HEK293 (cell line): ENCODE measurements around the gene TAPBPL.

Source experiments
- CTCF ChIA-PET: fragments of 350-600 bp; formaldehyde crosslinking; extraction: SDS; loops from one replicate; lab custom pipeline; 2021; ENCODE audit warnings: antibody characterized with exemption; lab: Yijun Ruan, JAX
- POLR2A ChIA-PET: fragments of 300-600 bp; formaldehyde crosslinking; extraction: SDS; loops from one replicate; lab custom pipeline; 2020; ENCODE audit warnings: antibody characterized with exemption, inconsistent platforms; lab: Yijun Ruan, JAX
- H3K27ac ChIP-seq: fragments of 200-500 bp; sonication (Bioruptor generic); 2 replicates; pipeline ENCODE4 v1.5.1; 2014; ENCODE audit warnings: low read depth, low read length, control low read depth, inconsistent platforms; ENCODE audit errors: extremely low read depth
- H3K36me3 ChIP-seq, 2 experiments: fragments of 200-500 bp in 1 of 2; sonication (Bioruptor generic) in 1 of 2; 1 replicate in 1 of 2; 2 replicates in 1 of 2; pipeline ENCODE4 v1.5.1; 2014 to 2017; ENCODE audit warnings: inconsistent platforms in 2 of 2, low read length in 2 of 2; ENCODE audit not compliant: control insufficient read depth in 2 of 2, insufficient read depth in 1 of 2
- H3K4me1 ChIP-seq: fragments of 200-500 bp; sonication (Bioruptor generic); 2 replicates; pipeline ENCODE4 v1.5.1; 2014; ENCODE audit warnings: mild to moderate bottlenecking, low read length, inconsistent platforms; ENCODE audit not compliant: control insufficient read depth, insufficient read depth
- H3K4me3 ChIP-seq: 2 replicates; pipeline ENCODE4 v1.5.1; 2011; ENCODE audit warnings: low read depth, mild to moderate bottlenecking, control low read depth, low read length, moderate library complexity
- H3K9me3 ChIP-seq: fragments of 200-500 bp; sonication (Bioruptor generic); 2 replicates; pipeline ENCODE4 v1.5.1; 2014; ENCODE audit warnings: low read depth, low read length, inconsistent platforms; ENCODE audit not compliant: control insufficient read depth, insufficient read depth
- OSR2 ChIP-seq: fragments of 450-650 bp; formaldehyde crosslinking; IDR thresholded peaks from 2 replicates; pipeline ENCODE4 v1.5.1; 2016; ENCODE audit warnings: missing biosample characterization, missing genetic modification characterization
- SCRT1 ChIP-seq: fragments of 450-650 bp; formaldehyde crosslinking; IDR thresholded peaks from 2 replicates; pipeline ENCODE4 v1.5.1; 2016; ENCODE audit warnings: missing biosample characterization, missing genetic modification characterization, borderline replicate concordance
- ZFP3 ChIP-seq: fragments of 450-650 bp; formaldehyde crosslinking; IDR thresholded peaks from 2 replicates; pipeline ENCODE4 v1.5.1; 2016; ENCODE audit warnings: low read depth, missing biosample characterization, missing genetic modification characterization
- ZNF169 ChIP-seq: fragments of 450-650 bp; formaldehyde crosslinking; IDR thresholded peaks from 2 replicates; pipeline ENCODE4 v1.5.1; 2016; ENCODE audit warnings: missing biosample characterization, missing genetic modification characterization
- ZNF175 ChIP-seq: fragments of 450-650 bp; formaldehyde crosslinking; IDR thresholded peaks from 2 replicates; pipeline ENCODE4 v1.5.1; 2016; ENCODE audit warnings: missing biosample characterization, missing genetic modification characterization
- ZNF266 ChIP-seq: fragments of 450-650 bp; formaldehyde crosslinking; IDR thresholded peaks from 2 replicates; pipeline ENCODE4 v1.5.1; 2016; ENCODE audit warnings: missing biosample characterization, missing genetic modification characterization, low read depth
- ZNF292 ChIP-seq: fragments of 450-650 bp; formaldehyde crosslinking; IDR thresholded peaks from 2 replicates; pipeline ENCODE4 v1.5.1; 2016; ENCODE audit warnings: low read depth, missing biosample characterization, missing genetic modification characterization, borderline replicate concordance
- ZNF530 ChIP-seq: fragments of 450-650 bp; formaldehyde crosslinking; IDR thresholded peaks from 2 replicates; pipeline ENCODE4 v1.5.1; 2016; ENCODE audit warnings: low read depth, missing biosample characterization, missing genetic modification characterization
- ZNF585B ChIP-seq: fragments of 450-650 bp; formaldehyde crosslinking; IDR thresholded peaks from 2 replicates; pipeline ENCODE4 v1.5.1; 2016; ENCODE audit warnings: missing biosample characterization, missing genetic modification characterization
- ZNF600 ChIP-seq: fragments of 450-650 bp; formaldehyde crosslinking; IDR thresholded peaks from 2 replicates; pipeline ENCODE4 v1.5.1; 2016; ENCODE audit warnings: missing biosample characterization, missing genetic modification characterization
- ZNF624 ChIP-seq: fragments of 450-650 bp; formaldehyde crosslinking; IDR thresholded peaks from 2 replicates; pipeline ENCODE4 v1.5.1; 2017; ENCODE audit warnings: missing biosample characterization, missing genetic modification characterization
- ZNF629 ChIP-seq: fragments of 450-650 bp; formaldehyde crosslinking; IDR thresholded peaks from 2 replicates; pipeline ENCODE4 v1.5.1; 2017; ENCODE audit warnings: missing biosample characterization, missing genetic modification characterization
- ZNF670 ChIP-seq: fragments of 450-650 bp; formaldehyde crosslinking; IDR thresholded peaks from 2 replicates; pipeline ENCODE4 v1.5.1; 2016; ENCODE audit warnings: missing biosample characterization, missing genetic modification characterization, low read depth
- ZNF76 ChIP-seq: fragments of 450-650 bp; formaldehyde crosslinking; IDR thresholded peaks from 2 replicates; pipeline ENCODE4; 2016; ENCODE audit warnings: low read depth, missing biosample characterization, missing genetic modification characterization, borderline replicate concordance
- ZNF843 ChIP-seq: fragments of 450-650 bp; formaldehyde crosslinking; IDR thresholded peaks from 2 replicates; pipeline ENCODE4 v1.5.1; 2016; ENCODE audit warnings: missing biosample characterization, missing genetic modification characterization
- ZSCAN23 ChIP-seq: fragments of 450-650 bp; formaldehyde crosslinking; IDR thresholded peaks from 2 replicates; pipeline ENCODE4 v1.5.1; 2016; ENCODE audit warnings: missing biosample characterization, missing genetic modification characterization
- TF ChIP-seq, protein P1 (sequence below): fragments of 450-650 bp; formaldehyde crosslinking; IDR thresholded peaks from 2 replicates; pipeline ENCODE4 v1.5.1; 2016; ENCODE audit warnings: missing biosample characterization, missing genetic modification characterization, borderline replicate concordance
- TF ChIP-seq, protein P2 (sequence below): fragments of 450-650 bp; formaldehyde crosslinking; IDR thresholded peaks from 2 replicates; pipeline ENCODE4 v1.5.1; 2016; ENCODE audit warnings: missing biosample characterization, missing genetic modification characterization
- TF ChIP-seq, protein P3 (sequence below): fragments of 450-650 bp; formaldehyde crosslinking; IDR thresholded peaks from 2 replicates; pipeline ENCODE4 v1.5.0; 2017; ENCODE audit warnings: missing biosample characterization, missing genetic modification characterization, borderline replicate concordance
- TF ChIP-seq, protein P4 (sequence below): fragments of 450-650 bp; formaldehyde crosslinking; IDR thresholded peaks from 2 replicates; pipeline ENCODE4 v1.5.1; 2017; ENCODE audit warnings: missing biosample characterization, mild to moderate bottlenecking, missing genetic modification characterization, moderate library complexity
- TF ChIP-seq, protein P5 (sequence below): fragments of 450-650 bp; formaldehyde crosslinking; IDR thresholded peaks from 2 replicates; pipeline ENCODE4 v1.5.1; 2016; ENCODE audit warnings: missing biosample characterization, missing genetic modification characterization

TAPBPL gene

DNA sequence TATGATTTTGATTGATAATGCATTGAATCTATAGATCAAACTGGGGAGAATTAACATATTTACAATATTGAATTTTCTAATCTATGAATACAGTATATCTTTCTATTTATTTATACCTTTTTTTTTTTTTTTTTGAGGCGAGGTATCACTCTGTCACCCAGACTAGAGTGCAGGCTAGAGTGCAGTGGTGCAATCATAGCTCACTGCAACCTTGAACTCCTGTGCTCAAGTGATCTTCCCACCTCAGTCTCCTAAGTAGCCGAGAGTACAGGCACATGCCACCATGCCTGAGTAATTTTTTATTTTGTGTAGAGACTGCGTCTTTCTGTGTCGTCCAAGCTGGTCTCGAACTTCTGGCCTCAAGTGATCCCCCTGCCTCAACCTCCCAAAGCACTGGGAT, 47.5 kb upstream of the TAPBPL start (continued):
- TF ChIP-seq, protein P1, sequence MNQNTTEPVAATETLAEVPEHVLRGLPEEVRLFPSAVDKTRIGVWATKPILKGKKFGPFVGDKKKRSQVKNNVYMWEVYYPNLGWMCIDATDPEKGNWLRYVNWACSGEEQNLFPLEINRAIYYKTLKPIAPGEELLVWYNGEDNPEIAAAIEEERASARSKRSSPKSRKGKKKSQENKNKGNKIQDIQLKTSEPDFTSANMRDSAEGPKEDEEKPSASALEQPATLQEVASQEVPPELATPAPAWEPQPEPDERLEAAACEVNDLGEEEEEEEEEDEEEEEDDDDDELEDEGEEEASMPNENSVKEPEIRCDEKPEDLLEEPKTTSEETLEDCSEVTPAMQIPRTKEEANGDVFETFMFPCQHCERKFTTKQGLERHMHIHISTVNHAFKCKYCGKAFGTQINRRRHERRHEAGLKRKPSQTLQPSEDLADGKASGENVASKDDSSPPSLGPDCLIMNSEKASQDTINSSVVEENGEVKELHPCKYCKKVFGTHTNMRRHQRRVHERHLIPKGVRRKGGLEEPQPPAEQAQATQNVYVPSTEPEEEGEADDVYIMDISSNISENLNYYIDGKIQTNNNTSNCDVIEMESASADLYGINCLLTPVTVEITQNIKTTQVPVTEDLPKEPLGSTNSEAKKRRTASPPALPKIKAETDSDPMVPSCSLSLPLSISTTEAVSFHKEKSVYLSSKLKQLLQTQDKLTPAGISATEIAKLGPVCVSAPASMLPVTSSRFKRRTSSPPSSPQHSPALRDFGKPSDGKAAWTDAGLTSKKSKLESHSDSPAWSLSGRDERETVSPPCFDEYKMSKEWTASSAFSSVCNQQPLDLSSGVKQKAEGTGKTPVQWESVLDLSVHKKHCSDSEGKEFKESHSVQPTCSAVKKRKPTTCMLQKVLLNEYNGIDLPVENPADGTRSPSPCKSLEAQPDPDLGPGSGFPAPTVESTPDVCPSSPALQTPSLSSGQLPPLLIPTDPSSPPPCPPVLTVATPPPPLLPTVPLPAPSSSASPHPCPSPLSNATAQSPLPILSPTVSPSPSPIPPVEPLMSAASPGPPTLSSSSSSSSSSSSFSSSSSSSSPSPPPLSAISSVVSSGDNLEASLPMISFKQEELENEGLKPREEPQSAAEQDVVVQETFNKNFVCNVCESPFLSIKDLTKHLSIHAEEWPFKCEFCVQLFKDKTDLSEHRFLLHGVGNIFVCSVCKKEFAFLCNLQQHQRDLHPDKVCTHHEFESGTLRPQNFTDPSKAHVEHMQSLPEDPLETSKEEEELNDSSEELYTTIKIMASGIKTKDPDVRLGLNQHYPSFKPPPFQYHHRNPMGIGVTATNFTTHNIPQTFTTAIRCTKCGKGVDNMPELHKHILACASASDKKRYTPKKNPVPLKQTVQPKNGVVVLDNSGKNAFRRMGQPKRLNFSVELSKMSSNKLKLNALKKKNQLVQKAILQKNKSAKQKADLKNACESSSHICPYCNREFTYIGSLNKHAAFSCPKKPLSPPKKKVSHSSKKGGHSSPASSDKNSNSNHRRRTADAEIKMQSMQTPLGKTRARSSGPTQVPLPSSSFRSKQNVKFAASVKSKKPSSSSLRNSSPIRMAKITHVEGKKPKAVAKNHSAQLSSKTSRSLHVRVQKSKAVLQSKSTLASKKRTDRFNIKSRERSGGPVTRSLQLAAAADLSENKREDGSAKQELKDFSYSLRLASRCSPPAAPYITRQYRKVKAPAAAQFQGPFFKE (tag by site-specific recombination) = no peak

DNA sequence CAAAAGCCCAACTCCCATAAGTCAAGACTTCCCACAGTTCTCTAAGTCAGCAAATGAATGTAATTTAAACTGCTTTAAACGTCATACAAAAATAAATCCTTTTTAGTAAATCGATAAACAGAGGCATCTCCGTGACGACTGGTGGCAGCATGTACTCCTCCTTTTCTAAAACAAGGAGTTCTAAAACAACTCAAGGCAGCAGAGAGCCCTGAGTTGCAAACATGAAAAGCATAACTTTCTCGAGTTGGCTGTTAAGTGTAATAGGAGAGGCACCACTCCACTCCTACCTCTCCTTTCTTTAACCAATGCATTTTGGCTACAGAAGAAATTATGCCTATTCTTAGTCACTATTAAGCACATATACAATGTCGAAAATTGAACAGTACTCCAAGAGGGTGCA, 45.9 kb upstream of the TAPBPL start:
- CTCF ChIA-PET = no interaction called here
- no peak overlapping the region for H3K4me3 ChIP-seq
- no peaks in the 10 kb centered on the region for H3K4me1 ChIP-seq
- no peaks in the 10 kb centered on the region for H3K9me3 ChIP-seq
- TF ChIP-seq ZNF76 (tag by site-specific recombination) = no peak
- TF ChIP-seq ZNF843 (tag by site-specific recombination) = no peak
- TF ChIP-seq, protein P2, sequence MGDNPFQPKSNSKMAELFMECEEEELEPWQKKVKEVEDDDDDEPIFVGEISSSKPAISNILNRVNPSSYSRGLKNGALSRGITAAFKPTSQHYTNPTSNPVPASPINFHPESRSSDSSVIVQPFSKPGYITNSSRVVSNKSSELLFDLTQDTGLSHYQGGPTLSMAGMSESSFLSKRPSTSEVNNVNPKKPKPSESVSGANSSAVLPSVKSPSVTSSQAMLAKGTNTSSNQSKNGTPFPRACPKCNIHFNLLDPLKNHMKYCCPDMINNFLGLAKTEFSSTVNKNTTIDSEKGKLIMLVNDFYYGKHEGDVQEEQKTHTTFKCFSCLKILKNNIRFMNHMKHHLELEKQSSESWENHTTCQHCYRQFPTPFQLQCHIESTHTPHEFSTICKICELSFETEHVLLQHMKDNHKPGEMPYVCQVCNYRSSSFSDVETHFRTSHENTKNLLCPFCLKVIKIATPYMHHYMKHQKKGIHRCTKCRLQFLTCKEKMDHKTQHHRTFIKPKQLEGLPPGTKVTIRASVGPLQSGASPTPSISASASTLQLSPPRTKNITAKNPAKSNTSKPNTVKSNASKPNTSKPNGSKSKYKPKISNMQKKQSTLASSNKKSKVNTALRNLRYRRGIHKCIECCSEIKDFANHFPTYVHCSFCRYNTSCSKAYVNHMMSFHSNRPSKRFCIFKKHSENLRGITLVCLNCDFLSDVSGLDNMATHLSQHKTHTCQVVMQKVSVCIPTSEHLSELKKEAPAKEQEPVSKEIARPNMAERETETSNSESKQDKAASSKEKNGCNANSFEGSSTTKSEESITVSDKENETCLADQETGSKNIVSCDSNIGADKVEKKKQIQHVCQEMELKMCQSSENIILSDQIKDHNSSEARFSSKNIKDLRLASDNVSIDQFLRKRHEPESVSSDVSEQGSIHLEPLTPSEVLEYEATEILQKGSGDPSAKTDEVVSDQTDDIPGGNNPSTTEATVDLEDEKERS (tag by site-specific recombination) = no peak
- TF ChIP-seq ZFP3 (tag by site-specific recombination) = no peak
- TF ChIP-seq ZNF292 (tag by site-specific recombination) = no peak
- TF ChIP-seq ZNF629 = no peak
- no peak for TF ChIP-seq ZNF670 (tag by site-specific recombination)
- TF ChIP-seq ZNF266 (tag by site-specific recombination) = no peak
- TF ChIP-seq, protein P3, sequence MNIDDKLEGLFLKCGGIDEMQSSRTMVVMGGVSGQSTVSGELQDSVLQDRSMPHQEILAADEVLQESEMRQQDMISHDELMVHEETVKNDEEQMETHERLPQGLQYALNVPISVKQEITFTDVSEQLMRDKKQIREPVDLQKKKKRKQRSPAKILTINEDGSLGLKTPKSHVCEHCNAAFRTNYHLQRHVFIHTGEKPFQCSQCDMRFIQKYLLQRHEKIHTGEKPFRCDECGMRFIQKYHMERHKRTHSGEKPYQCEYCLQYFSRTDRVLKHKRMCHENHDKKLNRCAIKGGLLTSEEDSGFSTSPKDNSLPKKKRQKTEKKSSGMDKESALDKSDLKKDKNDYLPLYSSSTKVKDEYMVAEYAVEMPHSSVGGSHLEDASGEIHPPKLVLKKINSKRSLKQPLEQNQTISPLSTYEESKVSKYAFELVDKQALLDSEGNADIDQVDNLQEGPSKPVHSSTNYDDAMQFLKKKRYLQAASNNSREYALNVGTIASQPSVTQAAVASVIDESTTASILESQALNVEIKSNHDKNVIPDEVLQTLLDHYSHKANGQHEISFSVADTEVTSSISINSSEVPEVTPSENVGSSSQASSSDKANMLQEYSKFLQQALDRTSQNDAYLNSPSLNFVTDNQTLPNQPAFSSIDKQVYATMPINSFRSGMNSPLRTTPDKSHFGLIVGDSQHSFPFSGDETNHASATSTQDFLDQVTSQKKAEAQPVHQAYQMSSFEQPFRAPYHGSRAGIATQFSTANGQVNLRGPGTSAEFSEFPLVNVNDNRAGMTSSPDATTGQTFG = no peak
- no peak for TF ChIP-seq ZNF530 (tag by site-specific recombination)
- TF ChIP-seq, protein P4, sequence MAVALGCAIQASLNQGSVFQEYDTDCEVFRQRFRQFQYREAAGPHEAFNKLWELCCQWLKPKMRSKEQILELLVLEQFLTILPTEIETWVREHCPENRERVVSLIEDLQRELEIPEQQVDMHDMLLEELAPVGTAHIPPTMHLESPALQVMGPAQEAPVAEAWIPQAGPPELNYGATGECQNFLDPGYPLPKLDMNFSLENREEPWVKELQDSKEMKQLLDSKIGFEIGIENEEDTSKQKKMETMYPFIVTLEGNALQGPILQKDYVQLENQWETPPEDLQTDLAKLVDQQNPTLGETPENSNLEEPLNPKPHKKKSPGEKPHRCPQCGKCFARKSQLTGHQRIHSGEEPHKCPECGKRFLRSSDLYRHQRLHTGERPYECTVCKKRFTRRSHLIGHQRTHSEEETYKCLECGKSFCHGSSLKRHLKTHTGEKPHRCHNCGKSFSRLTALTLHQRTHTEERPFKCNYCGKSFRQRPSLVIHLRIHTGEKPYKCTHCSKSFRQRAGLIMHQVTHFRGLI (tag by site-specific recombination) = no peak
- no peak for TF ChIP-seq ZSCAN23 (tag by site-specific recombination)
- TF ChIP-seq ZNF624 (tag by site-specific recombination) = no peak
- no peak for TF ChIP-seq ZNF585B
- TF ChIP-seq ZNF169 (tag by site-specific recombination) = no peak
- TF ChIP-seq ZNF600 (tag by site-specific recombination) = no peak
- TF ChIP-seq, protein P5, sequence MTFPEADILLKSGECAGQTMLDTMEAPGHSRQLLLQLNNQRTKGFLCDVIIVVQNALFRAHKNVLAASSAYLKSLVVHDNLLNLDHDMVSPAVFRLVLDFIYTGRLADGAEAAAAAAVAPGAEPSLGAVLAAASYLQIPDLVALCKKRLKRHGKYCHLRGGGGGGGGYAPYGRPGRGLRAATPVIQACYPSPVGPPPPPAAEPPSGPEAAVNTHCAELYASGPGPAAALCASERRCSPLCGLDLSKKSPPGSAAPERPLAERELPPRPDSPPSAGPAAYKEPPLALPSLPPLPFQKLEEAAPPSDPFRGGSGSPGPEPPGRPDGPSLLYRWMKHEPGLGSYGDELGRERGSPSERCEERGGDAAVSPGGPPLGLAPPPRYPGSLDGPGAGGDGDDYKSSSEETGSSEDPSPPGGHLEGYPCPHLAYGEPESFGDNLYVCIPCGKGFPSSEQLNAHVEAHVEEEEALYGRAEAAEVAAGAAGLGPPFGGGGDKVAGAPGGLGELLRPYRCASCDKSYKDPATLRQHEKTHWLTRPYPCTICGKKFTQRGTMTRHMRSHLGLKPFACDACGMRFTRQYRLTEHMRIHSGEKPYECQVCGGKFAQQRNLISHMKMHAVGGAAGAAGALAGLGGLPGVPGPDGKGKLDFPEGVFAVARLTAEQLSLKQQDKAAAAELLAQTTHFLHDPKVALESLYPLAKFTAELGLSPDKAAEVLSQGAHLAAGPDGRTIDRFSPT (tag by site-specific recombination) = no peak
- TF ChIP-seq ZNF175 (tag by site-specific recombination) = no peak
- no peak for TF ChIP-seq SCRT1
- TF ChIP-seq OSR2 (tag by site-specific recombination) = no peak
- POLR2A ChIA-PET = no interaction called here
- H3K36me3 ChIP-seq = no peaks in the 10 kb centered on the region
- no peak overlapping the region for H3K27ac ChIP-seq
